ENCODE measurements around the gene NID1.

GRCh38 chr1:236016083-236016482, 48.8 kb downstream of the NID1 start:
- TF ChIP-seq MAFK (IDR thresholded peaks at IDR 0.05; ENCODE audit: low read depth, low read length), result no peak
- TF ChIP-seq CTCF (conservative IDR thresholded peaks at IDR 0.05; ENCODE audit: low read depth, low read length), result no peak
- no peak for TF ChIP-seq FOS (IDR thresholded peaks at IDR 0.05; ENCODE audit: low read depth, low read length)
- TF ChIP-seq RCOR1 (IDR thresholded peaks at IDR 0.05; ENCODE audit: insufficient replicate concordance, low read length), result no peak
